Endothelial cell (in vitro differentiated cells): ENCODE data around the gene UBA52. TPM values are rescaled to one million over a fixed set of nuclear protein-coding genes. Genes with fewer than 3 reads are reported as not detected.

ENCODE experiments used
- DNase-seq: peaks from one replicate; pipeline ENCODE4 v3.0.0; 2021; ENCODE audit warnings: low spot score
- H3K27ac Mint-ChIP-seq: one replicate; pipeline ENCODE4 v1.8.0; 2021; ENCODE audit warnings: mixed read lengths, inconsistent platforms; ENCODE audit not compliant: unreplicated experiment
- H3K27me3 Mint-ChIP-seq: one replicate; pipeline ENCODE4 v1.8.0; 2021; ENCODE audit warnings: mild to moderate bottlenecking, moderate library complexity, mixed read lengths, inconsistent platforms; ENCODE audit not compliant: unreplicated experiment
- H3K36me3 Mint-ChIP-seq: one replicate; pipeline ENCODE4 v1.8.0; 2021; ENCODE audit warnings: mild to moderate bottlenecking, low read depth, mixed read lengths, inconsistent platforms; ENCODE audit not compliant: unreplicated experiment
- H3K4me1 Mint-ChIP-seq: one replicate; pipeline ENCODE4 v1.8.0; 2021; ENCODE audit warnings: mild to moderate bottlenecking, mixed read lengths, inconsistent platforms; ENCODE audit not compliant: unreplicated experiment
- H3K4me3 Mint-ChIP-seq: one replicate; pipeline ENCODE4 v1.8.0; 2021; ENCODE audit warnings: mild to moderate bottlenecking, mixed read lengths, inconsistent platforms; ENCODE audit not compliant: unreplicated experiment
- H3K9me3 Mint-ChIP-seq: one replicate; pipeline ENCODE4 v1.8.0; 2021; ENCODE audit warnings: mixed read lengths, inconsistent platforms; ENCODE audit not compliant: unreplicated experiment
- CTCF ChIP-seq: fragments of 200-600 bp; sonication (generic); IDR thresholded peaks from one replicate; pipeline ENCODE4 v1.5.0; 2021; ENCODE audit warnings: antibody characterized with exemption; ENCODE audit not compliant: unreplicated experiment
- total RNA-seq: library from RNA; stranded (reverse); fragmentation: NEBNext Ultra II Directional; extraction: Animal tissue kit (Norgen Biotek cat#: 25700); gene quantifications from one replicate; pipeline ENCODE4 v1.2.1, GENCODE V29; 2021; ENCODE audit not compliant: unreplicated experiment

The UBA52 gene
- total RNA-seq, 1 donor from 2014 or later = 1,465 TPM

GRCh38 chr19:18557411-18558201 lies 14.1 kb upstream of the UBA52 start, which contains the start of gene KXD1:
TSS of gene KXD1 (plus strand) at chr19:18557870. CDS start at chr19:18562057, 4,187 bp downstream.
- no peak for TF ChIP-seq CTCF
- peak within 1 kb of the TSS; percentile 96 for H3K4me3 Mint-ChIP-seq
- H3K36me3 Mint-ChIP-seq = no peaks in the 10 kb centered on the region
- peak within 1 kb of the TSS; percentile 91 for H3K27ac Mint-ChIP-seq
- H3K9me3 Mint-ChIP-seq = no peaks in the 10 kb centered on the region
- H3K4me1 Mint-ChIP-seq = peaks cover 8% of the 10 kb centered on the region
- DNase-seq = peak; percentile 79
- H3K27me3 Mint-ChIP-seq = peaks cover 5% of the 10 kb centered on the region

GRCh38 chr19:18558202-18558555 lies 13.5 kb upstream of the UBA52 start:
- peaks cover 3% of the 10 kb centered on the region for H3K36me3 Mint-ChIP-seq
- peaks cover 8% of the 10 kb centered on the region for H3K4me1 Mint-ChIP-seq
- DNase-seq = no peak
- peak overlapping the region; percentile 91 for H3K27ac Mint-ChIP-seq
- peak overlapping the region; percentile 96 for H3K4me3 Mint-ChIP-seq
- no peak for TF ChIP-seq CTCF
- no peaks in the 10 kb centered on the region for H3K9me3 Mint-ChIP-seq
- peaks cover 5% of the 10 kb centered on the region for H3K27me3 Mint-ChIP-seq

GRCh38 chr19:18558604-18559003 lies 13.1 kb upstream of the UBA52 start:
- Mint-ChIP-seq H3K27me3 (peaks cover 5% of the 10 kb centered on the region), H3K4me3 (peak overlapping the region; percentile 96), H3K4me1 (peaks cover 8% of the 10 kb centered on the region), H3K9me3 (no peaks in the 10 kb centered on the region), H3K27ac (peak overlapping the region; percentile 91), H3K36me3 (peaks cover 4% of the 10 kb centered on the region)
- DNase-seq = no peak
- no peak for TF ChIP-seq CTCF

GRCh38 chr19:18559685-18560084 lies 12.0 kb upstream of the UBA52 start:
- Mint-ChIP-seq H3K4me1 (peaks cover 8% of the 10 kb centered on the region), H3K9me3 (no peaks in the 10 kb centered on the region), H3K27me3 (peaks cover 5% of the 10 kb centered on the region), H3K27ac (no peak overlapping the region), H3K36me3 (peaks cover 4% of the 10 kb centered on the region), H3K4me3 (no peak overlapping the region)
- no peak for DNase-seq
- no peak for TF ChIP-seq CTCF

GRCh38 chr19:18562086-18562485 lies 9.6 kb upstream of the UBA52 start:
- Mint-ChIP-seq H3K9me3 (no peaks in the 10 kb centered on the region), H3K4me1 (peaks cover 8% of the 10 kb centered on the region), H3K4me3 (no peak overlapping the region), H3K27me3 (peaks cover 4% of the 10 kb centered on the region), H3K27ac (no peak overlapping the region), H3K36me3 (peaks cover 10% of the 10 kb centered on the region)
- DNase-seq = no peak
- no peak for TF ChIP-seq CTCF
